GM19372 (cell line): ENCODE data around the gene C1QBP.
"Not testable (repeated sequence)": the region's sequence is repeated elsewhere in the genome, so short reads cannot be mapped to it uniquely, and the experiment has no call there.

ENCODE experiments used
- ATAC-seq: cut with Tn5 transposase; IDR thresholded peaks from one replicate; pipeline ENCODE4 v1.9.1; 2021; ENCODE audit warnings: mild to moderate bottlenecking, low read depth, moderate library complexity; ENCODE audit not compliant: unreplicated experiment

C1QBP gene, protein sequence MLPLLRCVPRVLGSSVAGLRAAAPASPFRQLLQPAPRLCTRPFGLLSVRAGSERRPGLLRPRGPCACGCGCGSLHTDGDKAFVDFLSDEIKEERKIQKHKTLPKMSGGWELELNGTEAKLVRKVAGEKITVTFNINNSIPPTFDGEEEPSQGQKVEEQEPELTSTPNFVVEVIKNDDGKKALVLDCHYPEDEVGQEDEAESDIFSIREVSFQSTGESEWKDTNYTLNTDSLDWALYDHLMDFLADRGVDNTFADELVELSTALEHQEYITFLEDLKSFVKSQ

DNA sequence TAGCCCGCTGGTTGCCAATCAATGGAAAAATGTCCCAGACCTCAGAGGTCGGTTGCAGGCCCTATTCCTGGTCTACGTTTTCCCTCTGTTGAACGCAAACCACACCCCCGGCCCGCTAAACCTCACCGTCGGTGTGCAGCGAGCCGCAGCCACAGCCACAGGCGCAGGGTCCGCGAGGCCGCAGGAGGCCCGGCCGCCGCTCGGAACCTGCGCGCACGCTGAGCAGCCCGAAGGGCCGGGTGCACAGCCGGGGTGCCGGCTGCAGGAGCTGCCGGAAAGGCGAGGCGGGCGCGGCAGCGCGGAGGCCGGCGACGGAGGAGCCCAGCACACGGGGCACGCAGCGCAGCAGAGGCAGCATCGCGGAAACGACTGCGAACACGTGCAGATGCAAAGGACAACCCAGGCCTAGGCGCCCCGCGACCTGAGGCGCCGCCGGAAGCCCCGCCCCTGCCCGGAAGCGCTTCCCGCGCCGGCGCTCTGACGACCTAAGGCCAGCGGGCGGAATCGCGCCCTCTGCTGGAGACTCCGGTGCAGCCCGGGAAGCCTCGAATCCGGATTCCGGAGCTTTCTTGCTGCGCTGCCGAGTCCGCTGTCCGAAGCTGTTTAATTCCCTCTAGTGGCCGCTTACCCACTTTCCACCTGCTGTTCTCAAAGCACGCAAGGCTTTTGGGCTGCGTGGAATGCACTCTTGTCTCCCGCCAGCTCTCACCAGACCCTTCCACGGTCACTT lies at the start of gene C1QBP:
C1QBP (minus strand) TSS at position 440 of the 730 bp plus-strand sequence; CDS start at position 358, 82 bp downstream.
- peak; percentile 81 for ATAC-seq

DNA sequence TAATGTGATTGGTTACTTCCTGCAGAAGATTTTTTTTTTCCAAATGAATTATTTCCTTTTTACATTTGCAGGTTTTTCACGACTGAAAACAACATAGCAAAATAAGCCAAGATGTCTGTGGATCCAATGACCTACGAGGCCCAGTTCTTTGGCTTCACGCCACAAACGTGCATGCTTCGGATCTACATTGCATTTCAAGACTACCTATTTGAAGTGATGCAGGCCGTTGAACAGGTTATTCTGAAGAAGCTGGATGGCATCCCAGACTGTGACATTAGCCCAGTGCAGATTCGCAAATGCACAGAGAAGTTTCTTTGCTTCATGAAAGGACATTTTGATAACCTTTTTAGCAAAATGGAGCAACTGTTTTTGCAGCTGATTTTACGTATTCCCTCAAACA lies 49.8 kb upstream of the C1QBP start:
- no peak for ATAC-seq

DNA sequence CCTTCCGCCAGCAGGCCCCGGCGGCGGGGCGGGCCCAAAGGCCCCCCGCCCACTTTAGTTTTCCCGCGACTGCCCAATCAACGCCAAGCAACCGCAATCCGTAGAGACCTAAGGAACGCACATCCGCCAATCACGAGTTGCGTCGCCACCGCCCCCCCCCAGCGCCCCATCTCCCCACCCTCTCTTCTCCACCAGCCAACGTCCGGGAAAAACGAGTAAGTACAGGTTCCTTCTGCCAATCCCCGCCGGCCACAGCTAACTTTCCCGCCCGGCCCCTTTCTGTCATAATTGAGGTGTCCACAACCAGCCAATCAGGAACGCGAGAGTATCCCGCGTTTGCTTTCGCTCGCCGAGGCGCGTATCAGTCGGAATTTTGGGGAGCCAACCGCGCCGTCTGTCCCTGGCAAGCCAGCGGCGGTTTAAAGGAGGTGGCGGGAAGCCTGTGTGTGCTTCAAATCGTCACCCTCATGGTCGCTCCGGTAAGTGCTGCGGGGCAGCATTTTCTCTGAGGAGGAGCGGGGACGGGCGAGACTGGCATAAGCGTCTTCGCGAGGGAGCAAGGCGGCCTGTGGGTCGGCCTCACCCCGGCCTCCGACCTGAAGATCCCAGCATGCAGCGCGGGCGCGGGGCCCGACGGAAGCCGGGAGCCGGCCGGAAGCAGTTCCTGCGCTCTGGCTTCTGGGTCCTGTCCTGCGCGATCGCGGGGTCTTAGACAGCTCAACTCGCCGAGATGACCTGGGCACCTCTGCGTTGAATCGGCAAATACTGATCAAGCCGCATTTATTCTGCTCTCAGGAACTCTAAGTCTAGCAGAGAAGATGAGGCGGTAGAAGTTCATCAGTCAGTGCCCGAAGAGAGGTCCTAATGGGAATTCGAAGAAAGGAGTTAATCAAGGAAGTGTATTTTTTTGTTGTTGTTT lies 47.5 kb upstream of the C1QBP start, which contains the start of gene MIS12:
MIS12 (plus strand) TSS at position 361 of the 919 bp plus-strand sequence. CDS start 2,297 bp downstream, outside the sequence.
- ATAC-seq = peak; percentile 85

DNA sequence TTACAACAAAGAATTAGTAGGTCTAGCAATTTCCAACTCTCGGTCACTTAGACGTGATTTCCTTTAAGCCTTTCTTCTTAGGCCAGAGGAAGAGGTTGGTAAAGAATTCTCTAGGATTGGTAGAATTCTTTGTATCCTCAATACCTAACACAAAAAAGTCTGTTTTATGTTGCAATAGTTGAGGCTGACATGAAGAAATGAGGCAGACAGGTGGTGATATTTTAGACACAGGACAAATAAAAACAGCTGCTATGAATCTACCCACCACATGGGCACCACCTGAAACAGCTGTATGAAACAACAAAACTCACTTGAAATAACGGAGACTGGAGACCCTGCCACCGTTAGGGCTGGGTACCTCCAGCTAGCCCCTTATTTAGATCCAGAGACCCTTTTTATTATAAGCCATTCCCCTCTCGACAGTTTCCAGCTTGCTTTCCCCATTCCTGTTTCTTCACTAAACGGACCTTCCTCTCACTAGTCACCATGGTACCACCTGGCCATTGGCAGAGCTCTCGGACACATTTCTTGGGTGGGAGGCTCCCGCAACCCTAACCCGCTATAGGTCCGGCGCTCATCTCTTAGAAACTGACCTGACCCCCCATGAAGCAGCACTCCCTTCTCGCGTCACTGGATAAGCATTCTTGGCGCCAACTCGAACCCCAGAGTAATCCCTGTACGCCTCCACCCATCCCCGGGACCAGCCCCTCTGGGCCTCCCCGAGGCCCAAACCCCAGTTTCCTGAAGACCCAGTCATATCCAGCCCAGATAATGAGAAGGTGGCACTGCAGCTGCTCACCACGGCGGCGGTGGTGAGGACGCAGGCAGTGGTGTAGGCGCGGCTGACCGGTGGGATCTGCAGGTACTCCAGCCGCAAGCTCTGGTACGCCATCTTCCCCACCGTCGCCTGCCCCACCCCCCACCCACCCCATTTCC lies 46.6 kb upstream of the C1QBP start, which contains the start of gene DERL2:
DERL2 (minus strand) TSS at position 909 of the 936 bp plus-strand sequence; CDS start at position 892, 17 bp downstream.
- no peak for ATAC-seq

DNA sequence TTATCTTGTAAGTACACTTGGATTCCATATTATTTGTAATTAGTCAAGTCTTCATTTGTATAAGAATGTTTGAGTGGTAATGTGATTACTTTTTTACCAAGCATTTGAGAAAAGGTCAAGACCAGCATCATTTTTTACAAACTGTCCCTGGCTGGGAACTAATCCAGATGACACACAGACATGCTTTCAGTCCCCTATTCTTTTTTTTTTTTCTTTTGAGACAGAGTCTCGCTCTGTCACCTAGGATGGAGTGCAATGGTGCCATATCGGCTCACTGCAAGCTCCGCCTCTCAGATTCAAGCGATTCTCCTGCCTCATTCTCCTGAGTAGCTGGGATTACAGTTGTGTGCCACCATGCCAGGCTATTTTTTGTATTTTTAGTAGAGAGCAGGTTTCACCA lies 42.5 kb upstream of the C1QBP start:
- ATAC-seq = no peak

DNA sequence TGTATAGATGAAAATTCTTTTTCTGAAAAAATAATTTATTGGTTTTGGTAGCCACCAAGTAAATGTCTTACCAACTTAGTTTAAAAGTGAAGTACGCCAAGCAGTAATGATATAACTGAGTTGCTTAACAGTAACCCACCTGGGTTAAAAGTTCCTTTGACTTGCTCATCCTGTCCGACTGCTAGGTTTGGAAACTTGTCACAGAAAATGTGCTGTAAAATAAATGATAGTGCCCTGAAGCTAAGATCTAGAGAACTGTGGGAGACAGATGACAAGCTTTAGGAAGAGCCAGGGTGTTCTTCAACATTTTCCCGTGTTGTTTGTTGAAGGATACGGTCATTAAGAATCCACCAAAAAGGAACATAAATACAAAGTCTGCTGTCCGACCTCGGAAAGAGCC lies 42.0 kb upstream of the C1QBP start:
- ATAC-seq = no peak

DNA sequence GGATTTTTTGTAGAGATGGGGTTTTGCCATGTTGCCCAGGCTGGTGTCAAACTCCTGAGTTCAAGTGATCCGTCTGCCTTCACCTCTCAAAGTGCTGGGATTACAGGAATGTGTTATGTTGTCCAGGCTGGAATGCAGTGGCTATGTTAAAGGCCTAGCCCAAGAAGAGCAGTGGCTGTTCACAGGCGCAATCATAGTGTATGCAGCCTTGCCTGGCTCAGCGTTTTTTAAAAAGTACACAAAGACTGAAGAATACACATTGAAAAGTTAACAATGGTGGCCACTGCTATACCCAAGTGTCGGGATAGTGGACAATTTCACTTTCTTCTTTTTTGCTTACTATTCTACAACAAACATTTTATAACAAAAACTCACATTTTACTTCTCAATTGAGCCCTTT lies 40.0 kb upstream of the C1QBP start:
- no peak for ATAC-seq

DNA sequence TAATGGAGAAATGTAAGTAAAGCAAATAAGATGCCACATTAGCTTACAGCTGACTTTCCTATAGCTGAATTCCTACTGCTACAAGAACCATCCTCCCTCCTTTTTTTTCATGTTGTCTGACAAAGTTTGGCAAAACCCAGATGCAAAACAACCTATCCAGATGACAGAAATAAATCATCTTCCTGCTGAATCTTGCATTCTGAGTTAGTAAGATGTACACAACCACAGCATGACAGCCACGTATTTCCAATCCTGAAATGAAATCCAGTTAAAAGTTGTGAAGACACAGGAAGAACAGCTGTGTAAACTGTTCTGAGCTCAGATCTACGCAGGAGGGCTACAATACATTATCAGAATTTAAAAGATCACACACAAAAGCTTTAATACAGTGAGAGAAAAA lies 35.0 kb upstream of the C1QBP start:
- ATAC-seq = no peak

DNA sequence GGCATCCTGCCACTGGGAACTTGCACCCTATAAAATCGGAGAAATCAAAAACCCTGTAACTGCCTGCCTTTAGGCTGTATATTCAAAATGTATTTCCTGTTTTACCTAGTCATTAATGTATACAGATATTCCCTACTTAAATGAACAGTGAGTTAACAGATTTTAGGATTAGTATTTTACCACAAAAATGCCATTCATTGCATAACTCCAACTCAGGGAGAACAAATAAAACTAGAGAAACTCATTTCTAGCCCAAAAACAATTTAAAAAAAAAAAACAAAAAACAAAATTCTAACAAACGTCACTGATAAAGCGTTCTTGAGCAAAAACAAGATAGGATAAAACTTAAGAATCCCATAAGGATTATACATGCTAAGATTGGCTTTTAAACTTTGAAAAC lies 33.6 kb upstream of the C1QBP start:
- no peak for ATAC-seq

DNA sequence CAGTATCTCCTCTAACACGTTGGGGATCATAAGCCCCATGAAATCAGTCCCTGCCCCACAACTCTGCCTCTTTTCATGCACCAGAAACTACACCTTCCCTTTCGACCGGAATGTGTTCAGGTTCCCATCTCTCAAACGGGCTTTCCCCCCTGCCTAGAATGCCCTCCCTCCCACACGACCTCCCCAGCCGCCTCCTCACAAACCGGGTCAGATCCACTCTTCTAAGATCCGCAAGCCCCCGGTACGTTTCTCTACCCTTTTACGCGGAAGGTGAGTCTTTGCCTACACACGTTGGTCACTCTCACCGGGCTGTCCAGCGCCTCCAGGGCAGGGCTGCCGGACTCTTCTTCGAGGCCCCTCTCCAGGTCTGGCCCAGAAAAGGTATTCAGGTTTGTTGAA lies 29.1 kb upstream of the C1QBP start:
- no peak for ATAC-seq

DNA sequence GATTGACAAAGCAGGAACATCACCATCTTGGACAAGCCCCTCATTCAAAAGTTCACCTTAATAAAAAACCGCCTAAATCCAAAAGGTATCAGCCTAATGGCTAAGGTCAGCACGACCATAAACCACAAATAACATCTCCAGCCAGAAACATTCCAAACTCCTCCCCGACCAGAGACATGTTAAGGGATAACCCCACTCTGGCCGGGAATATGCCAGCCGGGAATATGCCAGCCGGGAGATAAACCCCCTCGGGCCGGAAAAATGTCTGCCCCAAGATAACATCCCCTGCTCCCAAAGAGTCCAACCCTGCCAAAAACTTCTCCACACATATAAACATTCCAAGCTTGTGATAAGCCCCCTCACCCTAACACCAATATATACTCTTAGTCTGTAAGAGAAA lies 28.5 kb upstream of the C1QBP start:
- ATAC-seq = no peak

DNA sequence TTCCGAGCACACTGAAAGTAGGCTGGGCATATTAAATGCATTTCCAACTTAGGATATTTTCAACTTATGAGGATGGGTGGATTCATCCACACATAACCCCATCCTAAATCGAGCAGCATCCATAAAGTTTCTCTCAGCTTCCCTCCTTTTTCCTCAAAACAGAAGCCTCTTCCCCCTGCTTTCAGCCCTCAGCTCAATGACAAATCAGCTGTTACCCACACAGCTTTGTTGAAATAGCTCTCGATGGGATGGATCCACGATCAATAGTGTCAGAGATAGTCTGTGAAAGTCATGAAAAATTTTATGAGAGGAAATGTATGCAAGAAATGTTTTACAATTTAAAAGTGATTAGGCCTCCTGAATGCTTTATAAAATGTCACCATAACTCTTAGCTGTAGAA lies 27.3 kb upstream of the C1QBP start:
- no peak for ATAC-seq

DNA sequence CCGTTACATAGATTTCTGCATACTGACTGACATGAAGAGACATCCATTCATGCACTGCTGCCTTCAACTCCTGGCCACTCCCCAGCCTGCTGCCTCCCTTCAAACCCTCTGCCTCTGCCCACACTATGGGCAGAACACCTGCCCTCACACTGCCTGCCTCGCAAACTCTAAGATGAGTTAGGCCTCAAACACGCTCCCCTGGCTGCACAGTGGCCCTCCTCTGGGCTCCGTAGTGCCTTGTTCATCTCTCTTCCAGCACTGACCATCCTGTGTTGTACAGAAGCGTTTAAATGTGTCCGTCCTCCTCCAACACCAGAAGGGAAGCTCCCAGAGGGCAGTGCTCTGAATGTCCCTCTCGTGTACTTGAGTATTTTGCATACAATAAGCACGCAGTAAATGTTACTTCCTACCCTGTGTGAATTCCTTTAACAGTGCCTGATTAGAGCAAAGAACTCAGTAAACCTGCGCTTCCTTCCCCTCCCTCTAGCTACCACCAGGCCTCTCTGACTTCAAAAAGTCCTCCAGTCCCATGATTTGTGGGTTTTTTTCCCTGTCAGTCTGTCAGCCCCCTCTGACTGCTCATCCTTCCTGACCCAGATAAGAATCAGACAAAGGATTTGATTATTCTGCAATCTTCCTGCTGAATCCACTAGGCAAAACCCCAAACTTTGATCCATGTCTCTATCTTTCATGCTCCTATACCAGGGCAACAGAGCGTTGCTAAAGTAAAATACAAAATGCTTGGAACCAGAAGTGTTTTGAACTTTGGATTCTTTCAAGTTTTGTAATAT lies 26.0 kb upstream of the C1QBP start:
- no peak for ATAC-seq

DNA sequence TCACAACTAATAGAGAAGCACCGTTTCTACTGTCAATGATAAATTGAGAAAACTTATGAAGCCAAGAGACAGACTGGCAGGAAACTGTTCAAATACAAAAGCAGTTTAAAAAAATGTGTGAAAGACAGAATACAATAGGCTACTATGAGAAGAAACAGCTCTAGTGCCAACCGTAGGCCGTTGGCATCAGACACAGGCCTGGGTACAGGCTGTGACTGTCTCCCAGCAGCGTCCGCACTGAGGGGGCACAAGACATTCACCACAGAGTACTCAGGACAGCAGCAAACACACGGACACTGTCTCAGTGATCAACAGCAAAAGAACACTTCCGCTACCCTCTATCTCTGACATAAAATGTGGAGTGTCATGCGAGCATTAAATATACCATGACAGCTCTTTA lies 7.8 kb upstream of the C1QBP start:
- no peak for ATAC-seq

DNA sequence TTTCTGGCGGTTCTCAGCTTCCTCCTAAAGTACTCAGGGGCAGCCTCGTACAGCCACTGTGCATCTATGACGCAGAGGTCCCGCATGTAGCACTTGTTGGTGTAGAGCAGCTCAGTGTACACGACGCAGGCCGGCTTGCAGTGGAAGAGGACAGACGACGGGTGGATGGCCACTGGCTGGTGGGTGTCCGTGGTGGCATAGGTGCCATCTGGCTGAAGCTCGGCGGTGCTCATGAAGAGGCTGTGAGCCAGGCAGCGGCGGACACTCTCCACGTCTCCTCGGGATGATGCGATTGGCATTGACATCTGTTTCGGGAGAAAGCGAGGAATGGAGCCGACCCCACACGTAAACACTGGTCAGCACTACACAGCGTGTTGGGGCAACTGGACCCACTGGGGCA lies 5.3 kb upstream of the C1QBP start:
- no peak for ATAC-seq

DNA sequence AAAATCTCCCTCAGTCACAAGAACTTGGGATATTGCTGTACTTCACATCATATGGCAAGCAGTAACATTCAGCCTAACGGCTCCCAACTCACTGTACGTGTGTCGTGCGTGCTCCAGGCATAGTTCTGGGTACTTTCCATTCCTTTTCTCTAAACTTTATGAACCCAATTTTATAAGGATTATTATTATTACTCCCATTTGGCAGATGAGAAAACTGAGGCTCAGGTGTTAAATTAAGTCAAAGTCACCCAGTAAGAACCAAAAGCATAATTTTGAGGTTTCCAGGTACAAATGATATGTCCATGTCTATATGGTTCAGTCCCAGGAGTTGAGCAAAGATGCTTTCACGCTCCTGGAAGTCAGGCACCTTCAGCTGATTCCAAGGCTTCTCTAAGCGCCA lies 4.8 kb upstream of the C1QBP start:
- ATAC-seq = no peak

DNA sequence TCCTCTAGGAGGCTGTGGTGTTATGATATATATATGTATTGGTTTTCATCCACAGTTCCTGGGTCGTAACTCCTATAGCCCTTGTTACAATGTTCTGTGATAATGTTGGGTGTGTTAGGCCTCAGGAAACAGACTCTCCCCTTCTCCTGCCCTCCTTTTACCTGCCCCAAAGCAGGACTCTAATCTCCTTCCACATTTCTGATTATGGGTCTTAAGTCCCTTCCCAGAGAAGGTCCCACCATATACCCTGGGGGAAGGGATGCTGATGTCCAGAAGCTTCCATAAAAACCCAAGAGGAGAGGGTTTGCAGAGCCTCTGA lies 450 bp upstream of the C1QBP start:
- ATAC-seq = no peak

DNA sequence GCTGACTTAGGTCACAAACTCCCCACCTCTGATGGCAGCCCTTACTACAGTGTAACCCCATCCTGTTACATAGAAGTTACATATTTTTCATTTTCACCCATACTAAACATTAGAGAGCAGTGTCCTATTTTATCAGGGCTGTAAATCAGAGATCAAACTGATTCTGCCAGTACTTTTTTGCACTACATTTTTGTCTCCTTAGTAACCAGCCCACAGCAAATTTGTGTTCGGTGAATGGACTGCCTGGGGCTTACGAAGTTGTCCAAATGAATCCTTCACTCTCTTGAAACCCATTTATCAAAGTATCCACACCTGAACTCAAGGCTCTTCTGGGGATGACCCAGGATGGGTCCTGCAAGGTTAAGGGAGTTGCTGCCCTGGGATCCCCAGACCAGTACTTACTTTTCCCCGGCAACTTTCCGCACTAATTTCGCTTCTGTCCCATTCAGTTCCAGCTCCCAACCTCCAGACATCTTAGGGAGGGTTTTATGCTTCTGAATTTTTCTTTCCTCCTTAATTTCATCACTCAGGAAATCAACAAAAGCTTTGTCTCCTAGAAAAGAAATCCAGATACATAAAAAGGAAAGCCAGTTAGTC lies 1.1 kb downstream of the C1QBP start:
- no peak for ATAC-seq

DNA sequence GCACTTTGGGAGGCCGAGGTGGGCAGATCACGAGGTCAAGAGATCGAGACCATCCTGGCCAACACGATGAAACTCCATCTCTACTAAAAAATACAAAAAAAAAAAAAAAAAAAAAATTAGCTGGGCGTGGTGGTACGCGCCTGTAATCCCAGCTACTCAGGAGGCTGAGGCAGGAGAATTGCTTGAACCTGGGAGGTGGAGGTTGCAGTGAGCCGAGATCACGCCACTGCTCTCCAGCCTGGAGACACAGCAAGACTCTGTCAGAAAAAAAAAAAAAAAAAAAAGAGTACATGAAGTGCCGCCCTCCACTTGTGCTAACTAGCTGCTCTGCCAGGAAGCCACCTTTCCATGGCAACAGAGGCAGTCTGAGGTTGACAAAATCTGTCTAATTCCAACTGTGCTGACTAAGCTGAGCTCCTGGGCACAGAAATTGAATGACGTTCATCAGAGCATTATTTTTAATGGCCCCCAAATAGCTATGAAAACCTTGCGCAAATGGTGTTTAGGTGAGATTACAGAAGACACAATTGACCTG lies 3.1 kb downstream of the C1QBP start:
- not testable (repeated sequence) for ATAC-seq
